HG02852 (cell line): Measurements from ENCODE around the gene FOXO6.

Experiments
- ATAC-seq: cut with Tn5 transposase; IDR thresholded peaks from one replicate; pipeline ENCODE4 v1.9.1; 2021; ENCODE audit warnings: mild to moderate bottlenecking, moderate library complexity; ENCODE audit not compliant: unreplicated experiment

Gene FOXO6

GRCh38 chr1:41382480-41383090 lies 21.4 kb downstream of the FOXO6 start:
- ATAC-seq: no peak

GRCh38 chr1:41383094-41383852 lies 22.0 kb downstream of the FOXO6 start:
- ATAC-seq: no peak

- no peak for ATAC-seq
These were observed 23.3 kb downstream of the FOXO6 start for GRCh38 chr1:41384579-41384978.

- no peak for ATAC-seq
These were observed 24.4 kb downstream of the FOXO6 start for GRCh38 chr1:41385398-41386195.

- ATAC-seq: no peak
These were observed 25.0 kb downstream of the FOXO6 start for GRCh38 chr1:41386196-41386663.

- ATAC-seq: no peak
These were observed 26.4 kb downstream of the FOXO6 start for GRCh38 chr1:41387667-41388091.

- ATAC-seq: no peak
These were observed 27.3 kb downstream of the FOXO6 start for GRCh38 chr1:41388510-41388909.

- no peak for ATAC-seq
These were observed 27.8 kb downstream of the FOXO6 start for GRCh38 chr1:41389009-41389408.

GRCh38 chr1:41390166-41390565 lies 28.9 kb downstream of the FOXO6 start:
- no peak for ATAC-seq

- no peak for ATAC-seq
These were observed 29.3 kb downstream of the FOXO6 start for GRCh38 chr1:41390573-41390972.

- ATAC-seq: no peak
These were observed 30.7 kb downstream of the FOXO6 start for GRCh38 chr1:41391834-41392527.

- no peak for ATAC-seq
These were observed 31.3 kb downstream of the FOXO6 start for GRCh38 chr1:41392528-41392924.

- ATAC-seq: no peak
These were observed 32.6 kb downstream of the FOXO6 start for GRCh38 chr1:41393716-41394368.

GRCh38 chr1:41394369-41394744 lies 33.1 kb downstream of the FOXO6 start:
- no peak for ATAC-seq

GRCh38 chr1:41394959-41395956 lies 34.0 kb downstream of the FOXO6 start:
- no peak for ATAC-seq

GRCh38 chr1:41396084-41396483 lies 34.9 kb downstream of the FOXO6 start:
- no peak for ATAC-seq

GRCh38 chr1:41397020-41397419 lies 35.8 kb downstream of the FOXO6 start:
- ATAC-seq: no peak

GRCh38 chr1:41397753-41398330 lies 36.6 kb downstream of the FOXO6 start:
- ATAC-seq: no peak
